CD4-positive, alpha-beta T cell treated with Interferon alpha-2 for 1 hour (primary cell): ENCODE data around the gene CCR1.
"Not testable (repeated sequence)": the region's sequence is repeated elsewhere in the genome, so short reads cannot be mapped to it uniquely, and the experiment has no call there.

Source experiments
- DNase-seq, 2 donors: peaks; one replicate each; pipeline ENCODE4 v3.0.0-alpha.2; 2020 to 2022

CCR1 gene

GRCh38 chr3:46163556-46164041 lies 44.5 kb downstream of the CCR1 start:
- no peak for DNase-seq

GRCh38 chr3:46162975-46163555 lies 45.0 kb downstream of the CCR1 start:
- DNase-seq = no peak

- not testable (repeated sequence) for DNase-seq
These were observed 50.4 kb downstream of the CCR1 start for GRCh38 chr3:46157685-46158084.

- DNase-seq = no peak
These were observed 53.8 kb downstream of the CCR1 start for GRCh38 chr3:46154311-46154710.
